NCI-H1436 treated with DMSO at 0.1 percent for 48 hours (cell line): ENCODE results near the gene SEC24D.
A peak's percentile ranks its signal among the peaks of the same experiment; 100 is the strongest.
"Not testable (repeated sequence)": the region's sequence is repeated elsewhere in the genome, so short reads cannot be mapped to it uniquely, and the experiment has no call there.

ENCODE experiments used
- DNase-seq: peaks from one replicate; lab custom pipeline; 2025; lab: John Stamatoyannopoulos, UW

The SEC24D gene

GRCh38 chr4:118835571-118836300, at the start of gene SEC24D:
TSS of gene SEC24D (minus strand) at chr4:118836126. CDS start at chr4:118833696, 2,430 bp downstream.
- DNase-seq = no peak

- DNase-seq = no peak
These were observed 48.8 kb upstream of the SEC24D start for GRCh38 chr4:118884716-118885115.

GRCh38 chr4:118883861-118884260, 47.9 kb upstream of the SEC24D start:
- DNase-seq = no peak

DNA sequence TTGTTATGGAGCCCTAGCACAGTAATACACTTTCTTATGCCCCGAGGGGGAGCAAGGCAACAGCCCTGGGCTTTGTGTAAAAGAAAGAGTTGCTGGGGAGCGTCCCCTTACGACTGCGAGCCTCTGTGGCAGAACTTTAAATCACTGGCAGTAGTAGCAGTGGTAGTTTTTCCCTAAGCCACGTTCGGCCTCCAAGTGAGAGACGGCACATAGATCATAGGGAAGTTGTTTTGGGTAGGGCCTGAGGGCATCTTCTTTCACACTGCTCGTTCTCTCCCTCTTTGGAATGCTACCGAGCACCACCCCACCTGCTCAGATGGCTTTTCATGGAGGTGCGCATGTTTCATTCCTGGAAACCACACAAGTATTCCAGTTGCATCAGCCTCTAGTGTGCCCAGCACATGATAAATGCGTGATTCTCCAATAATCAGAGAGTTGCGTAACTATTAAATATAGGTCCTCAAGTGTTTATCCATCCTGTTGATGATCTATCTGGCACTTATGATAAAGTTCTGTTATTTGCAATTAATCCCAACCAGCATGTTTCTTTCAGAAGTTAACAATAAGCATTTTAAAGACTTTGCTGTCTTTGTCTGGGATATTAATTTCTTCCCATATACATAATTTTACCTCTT, 45.7 kb upstream of the SEC24D start:
- no peak for DNase-seq

DNA sequence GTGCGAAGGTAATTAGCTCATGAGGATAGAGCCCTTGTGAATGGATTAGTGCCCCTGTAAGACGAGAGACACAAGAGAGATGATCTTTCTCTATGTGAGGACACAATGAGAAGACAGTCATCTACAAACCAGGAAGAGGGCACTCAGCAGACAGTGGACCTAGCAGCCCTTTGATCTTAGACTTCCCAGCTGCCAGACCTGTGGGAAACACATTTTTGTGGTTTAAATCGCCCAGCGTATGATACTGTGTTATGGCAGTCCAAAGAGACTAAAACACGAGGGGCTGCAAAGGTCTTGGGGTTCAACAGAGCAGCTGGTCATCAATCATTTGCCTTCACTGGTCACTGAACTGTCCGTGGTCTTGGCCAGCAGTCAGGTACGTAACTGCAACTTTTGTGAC, 43.5 kb upstream of the SEC24D start:
- no peak for DNase-seq

GRCh38 chr4:118878507-118878906, 42.6 kb upstream of the SEC24D start:
- DNase-seq = not testable (repeated sequence)

GRCh38 chr4:118877797-118878196, 41.9 kb upstream of the SEC24D start:
- DNase-seq = no peak

DNA sequence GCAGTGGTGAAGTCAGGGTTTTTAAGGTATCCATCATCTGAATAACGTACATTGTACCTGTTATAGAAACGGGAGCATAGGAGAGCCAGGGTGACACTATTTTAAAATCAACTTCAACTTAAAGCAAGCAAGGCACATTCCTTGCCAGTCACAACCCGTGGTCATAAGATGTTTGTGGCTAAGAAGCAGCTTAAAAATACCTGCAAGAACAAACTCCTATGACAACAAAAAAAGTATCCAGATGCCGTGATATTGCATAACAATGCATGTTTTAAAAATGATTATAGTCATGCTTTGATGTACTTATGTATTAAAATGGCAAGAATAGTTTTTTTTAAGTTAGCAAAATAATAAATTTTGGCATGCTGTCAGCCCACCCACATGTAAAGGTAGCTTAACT, 36.3 kb upstream of the SEC24D start:
- no peak for DNase-seq

- DNase-seq = no peak
These were observed 33.9 kb upstream of the SEC24D start for GRCh38 chr4:118869808-118870342.

GRCh38 chr4:118867311-118868067, 31.6 kb upstream of the SEC24D start:
- DNase-seq = no peak

DNA sequence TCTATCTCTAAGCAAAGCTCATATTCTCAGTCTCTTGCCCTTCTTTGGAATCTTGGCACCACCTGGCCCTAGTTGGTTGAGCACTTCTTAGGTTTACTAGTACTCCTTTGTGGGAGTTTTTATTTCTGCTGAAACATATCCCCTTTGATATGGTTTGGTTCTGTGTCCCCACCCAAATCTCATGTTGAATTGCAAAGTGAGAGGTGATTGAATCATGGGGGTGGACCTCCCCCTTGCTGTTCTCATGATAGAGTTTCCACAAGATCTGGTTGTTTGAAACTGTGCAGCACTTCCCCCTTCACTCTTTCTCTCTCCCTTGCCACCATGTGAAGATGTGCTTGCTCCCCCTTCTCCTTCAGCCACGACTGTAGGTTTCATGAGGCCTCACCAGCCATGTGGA, 30.5 kb upstream of the SEC24D start:
- no peak for DNase-seq

GRCh38 chr4:118865091-118865708, 29.3 kb upstream of the SEC24D start:
- peak; percentile 13 for DNase-seq

- DNase-seq = no peak
These were observed 22.9 kb upstream of the SEC24D start for GRCh38 chr4:118858779-118859178.

DNA sequence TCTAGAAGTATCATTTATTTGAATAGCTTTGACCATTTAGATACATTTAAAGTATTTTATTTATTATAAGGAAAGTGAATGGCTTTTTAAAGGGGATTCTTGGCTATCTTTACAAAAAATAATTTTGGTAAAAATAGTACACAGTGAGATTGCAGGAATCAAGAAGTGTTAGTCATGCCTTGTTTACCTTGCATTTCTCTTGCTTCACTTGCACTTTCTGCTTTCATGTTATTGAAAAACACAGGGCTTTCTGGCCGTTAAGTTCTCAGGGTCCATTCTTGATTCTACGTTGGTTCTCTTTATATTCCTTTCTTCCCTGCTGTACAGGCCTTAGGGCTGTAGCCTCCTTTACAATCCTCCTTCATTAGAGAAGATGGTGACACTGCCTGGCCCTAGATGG, 21.8 kb upstream of the SEC24D start:
- DNase-seq = no peak

GRCh38 chr4:118850488-118851173, 14.7 kb upstream of the SEC24D start:
- DNase-seq = no peak

DNA sequence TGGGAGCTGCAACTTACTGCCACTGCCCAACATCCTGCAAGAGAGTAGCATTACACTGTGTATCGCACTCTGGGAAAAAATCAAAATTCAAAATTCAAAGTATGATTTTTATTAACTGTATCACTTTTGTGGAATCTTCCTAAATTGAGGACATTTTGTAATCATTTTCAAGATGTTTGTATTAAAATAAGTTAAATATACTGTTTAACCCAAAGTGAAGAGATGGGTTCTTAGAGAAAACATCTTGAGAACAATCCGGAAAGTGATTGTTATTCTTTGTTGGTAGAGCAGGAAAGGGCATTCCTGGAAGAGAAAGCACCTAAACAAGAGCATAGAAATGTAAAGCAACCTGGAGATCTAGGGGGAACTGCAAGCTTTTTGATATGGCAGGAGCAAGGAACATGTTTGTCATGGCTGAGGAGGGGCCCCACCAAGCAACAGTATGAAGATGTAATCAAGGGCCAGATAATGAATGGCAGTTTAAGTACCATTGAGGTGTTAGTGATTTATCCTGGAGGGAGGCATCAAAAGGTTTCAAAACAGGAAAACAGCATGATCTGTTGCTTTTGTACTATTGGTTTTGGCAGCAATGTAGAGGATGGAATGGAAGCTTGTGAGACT, 14.1 kb upstream of the SEC24D start:
- no peak for DNase-seq

- no peak for DNase-seq
These were observed 13.0 kb upstream of the SEC24D start for GRCh38 chr4:118848901-118849300.

- DNase-seq = no peak
These were observed 12.3 kb upstream of the SEC24D start for GRCh38 chr4:118848242-118848641.

- DNase-seq = no peak
These were observed 11.1 kb upstream of the SEC24D start for GRCh38 chr4:118846979-118847378.

DNA sequence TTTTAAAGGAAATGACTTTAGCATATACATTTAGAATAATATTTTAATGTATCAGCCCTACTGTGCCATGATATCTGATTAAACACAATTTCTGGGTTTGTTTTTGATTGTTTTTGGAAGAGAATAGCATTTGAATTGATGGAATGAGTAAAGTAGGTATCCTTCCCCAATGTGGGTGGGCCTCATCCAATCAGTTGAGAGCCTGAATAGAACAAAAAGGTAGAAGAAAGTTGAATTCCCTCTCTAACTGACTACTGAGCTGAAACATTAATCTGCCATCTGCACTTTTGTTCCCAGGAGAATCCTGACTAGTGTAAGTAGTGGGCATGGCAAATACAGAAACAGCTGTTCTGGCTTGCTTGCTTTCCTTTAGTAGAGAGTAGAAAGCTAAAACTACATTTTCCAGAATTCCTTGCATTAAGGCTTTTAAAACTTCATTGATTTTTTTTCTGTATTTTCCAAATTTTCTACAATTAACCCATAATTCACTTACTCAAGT, 9.7 kb upstream of the SEC24D start:
- no peak for DNase-seq

DNA sequence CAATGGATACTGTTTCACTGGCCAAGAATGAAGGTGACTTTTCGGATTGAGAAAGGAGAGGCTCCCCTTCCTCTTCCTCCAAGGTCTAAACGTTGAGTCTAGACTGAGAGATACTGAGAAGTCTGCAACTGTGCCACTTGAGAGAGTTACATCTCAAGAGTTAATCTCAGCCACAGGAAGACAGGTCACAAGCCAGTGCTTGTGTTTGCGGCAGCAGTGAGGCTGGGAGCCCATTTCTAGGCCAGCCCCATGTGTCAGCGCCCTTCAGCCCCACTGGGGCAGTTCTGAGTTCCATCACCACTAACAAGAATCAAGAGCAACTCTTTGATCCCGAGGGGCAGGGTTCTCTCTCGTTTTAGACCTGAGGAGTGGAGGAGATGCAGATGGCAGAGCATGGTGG, 7.3 kb upstream of the SEC24D start:
- DNase-seq = no peak
